ENCODE results near the gene ERFE. TPM values are rescaled to one million over a fixed set of nuclear protein-coding genes. Genes with fewer than 3 reads are reported as not detected.

The ERFE gene
- total RNA-seq, 1 donor from 2014 or later: 0.41 TPM

- no peak for DNase-seq (ENCODE audit: low spot score)
- peaks cover 6% of the 10 kb centered on the region for H3K9me3 Mint-ChIP-seq (ENCODE audit: unreplicated experiment)
- peaks cover 8% of the 10 kb centered on the region for H3K27me3 Mint-ChIP-seq (ENCODE audit: unreplicated experiment)
- no peaks in the 10 kb centered on the region for H3K36me3 Mint-ChIP-seq (ENCODE audit: low read depth, unreplicated experiment)
- no peak overlapping the region for H3K27ac Mint-ChIP-seq (ENCODE audit: unreplicated experiment)
- TF ChIP-seq CTCF (IDR thresholded peaks at IDR 0.05; ENCODE audit: unreplicated experiment): no peak
- no peaks in the 10 kb centered on the region for H3K4me1 Mint-ChIP-seq (ENCODE audit: unreplicated experiment)
- H3K4me3 Mint-ChIP-seq (ENCODE audit: unreplicated experiment): no peak overlapping the region
These were observed 42.2 kb upstream of the ERFE start for GRCh38 chr2:238116298-238117198.

GRCh38 chr2:238117199-238118154 is 41.3 kb upstream of the ERFE start:
- H3K4me3 Mint-ChIP-seq (ENCODE audit: unreplicated experiment): no peak overlapping the region
- no peaks in the 10 kb centered on the region for H3K4me1 Mint-ChIP-seq (ENCODE audit: unreplicated experiment)
- peaks cover 8% of the 10 kb centered on the region for H3K27me3 Mint-ChIP-seq (ENCODE audit: unreplicated experiment)
- H3K27ac Mint-ChIP-seq (ENCODE audit: unreplicated experiment): no peak overlapping the region
- H3K36me3 Mint-ChIP-seq (ENCODE audit: low read depth, unreplicated experiment): no peaks in the 10 kb centered on the region
- DNase-seq (ENCODE audit: low spot score): no peak
- peaks cover 6% of the 10 kb centered on the region for H3K9me3 Mint-ChIP-seq (ENCODE audit: unreplicated experiment)
- no peak for TF ChIP-seq CTCF (IDR thresholded peaks at IDR 0.05; ENCODE audit: unreplicated experiment)

GRCh38 chr2:238119756-238120462 is 38.9 kb upstream of the ERFE start:
- TF ChIP-seq CTCF (IDR thresholded peaks at IDR 0.05; ENCODE audit: unreplicated experiment): no peak
- no peak for DNase-seq (ENCODE audit: low spot score)
- peaks cover 11% of the 10 kb centered on the region for H3K27me3 Mint-ChIP-seq (ENCODE audit: unreplicated experiment)
- H3K4me1 Mint-ChIP-seq (ENCODE audit: unreplicated experiment): no peaks in the 10 kb centered on the region
- H3K27ac Mint-ChIP-seq (ENCODE audit: unreplicated experiment): no peak overlapping the region
- H3K9me3 Mint-ChIP-seq (ENCODE audit: unreplicated experiment): no peaks in the 10 kb centered on the region
- no peaks in the 10 kb centered on the region for H3K36me3 Mint-ChIP-seq (ENCODE audit: low read depth, unreplicated experiment)
- no peak overlapping the region for H3K4me3 Mint-ChIP-seq (ENCODE audit: unreplicated experiment)

GRCh38 chr2:238120463-238121298 is 38.1 kb upstream of the ERFE start:
- no peaks in the 10 kb centered on the region for H3K4me1 Mint-ChIP-seq (ENCODE audit: unreplicated experiment)
- H3K4me3 Mint-ChIP-seq (ENCODE audit: unreplicated experiment): no peak overlapping the region
- DNase-seq (ENCODE audit: low spot score): no peak
- H3K9me3 Mint-ChIP-seq (ENCODE audit: unreplicated experiment): no peaks in the 10 kb centered on the region
- H3K36me3 Mint-ChIP-seq (ENCODE audit: low read depth, unreplicated experiment): no peaks in the 10 kb centered on the region
- no peak overlapping the region for H3K27ac Mint-ChIP-seq (ENCODE audit: unreplicated experiment)
- TF ChIP-seq CTCF (IDR thresholded peaks at IDR 0.05; ENCODE audit: unreplicated experiment): no peak
- H3K27me3 Mint-ChIP-seq (ENCODE audit: unreplicated experiment): peaks cover 9% of the 10 kb centered on the region
